Trophoblast cell (in vitro differentiated cells and primary cell): ENCODE results near the gene IGF1.

ENCODE experiments used
- DNase-seq, 2 donors: peaks; one replicate each; pipeline ENCODE4 v3.0.0-alpha.2; 2016
- H2AFZ ChIP-seq: 2 replicates; pipeline ENCODE4 v1.6.1; 2013; ENCODE audit warnings: low read length, moderate library complexity, mild to moderate bottlenecking; ENCODE audit not compliant: insufficient read depth, poor library complexity
- H2AK5ac ChIP-seq: 2 replicates; pipeline ENCODE4 v1.6.1; 2013; ENCODE audit warnings: mild to moderate bottlenecking, low read length
- H2BK120ac ChIP-seq: 2 replicates; pipeline ENCODE4 v1.6.1; 2013; ENCODE audit warnings: low read length, mild to moderate bottlenecking, moderate library complexity; ENCODE audit not compliant: insufficient read depth, poor library complexity
- H2BK12ac ChIP-seq: 2 replicates; pipeline ENCODE4 v1.6.1; 2013; ENCODE audit warnings: mild to moderate bottlenecking, low read length, moderate library complexity
- H2BK5ac ChIP-seq: 2 replicates; pipeline ENCODE4 v1.6.1; 2013; ENCODE audit warnings: low read length, low read depth, moderate library complexity, mild to moderate bottlenecking; ENCODE audit not compliant: poor library complexity
- H3K14ac ChIP-seq: 2 replicates; pipeline ENCODE4 v1.6.1; 2013; ENCODE audit warnings: mild to moderate bottlenecking, low read length
- H3K18ac ChIP-seq: 2 replicates; pipeline ENCODE4 v1.6.1; 2013; ENCODE audit warnings: mild to moderate bottlenecking, low read length
- H3K23ac ChIP-seq: 2 replicates; pipeline ENCODE4 v1.6.1; 2013; ENCODE audit warnings: low read length
- H3K27ac ChIP-seq: 2 replicates; pipeline ENCODE4 v1.5.1; 2013; ENCODE audit warnings: low read depth, mild to moderate bottlenecking, inconsistent platforms, low read length, moderate library complexity
- H3K27me3 ChIP-seq: 2 replicates; pipeline ENCODE4 v1.6.1; 2013; ENCODE audit warnings: inconsistent platforms, mild to moderate bottlenecking, low read length, moderate library complexity; ENCODE audit not compliant: insufficient read depth
- H3K36me3 ChIP-seq, 2 experiments: 1 replicate in 1 of 2; 2 replicates in 1 of 2; pipeline ENCODE4 v1.6.1; 2013; ENCODE audit warnings: low read length in 2 of 2, mild to moderate bottlenecking in 2 of 2, moderate library complexity in 1 of 2; ENCODE audit not compliant: insufficient read depth in 2 of 2, control insufficient read depth in 1 of 2
- H3K4ac ChIP-seq: 2 replicates; pipeline ENCODE4 v1.6.1; 2013; ENCODE audit warnings: low read depth, mild to moderate bottlenecking, low read length, moderate library complexity
- H3K4me1 ChIP-seq, 2 experiments: 1 replicate in 1 of 2; 2 replicates in 1 of 2; pipeline ENCODE4 v1.6.1; 2013; ENCODE audit warnings: low read length in 2 of 2, mild to moderate bottlenecking in 2 of 2, moderate library complexity in 1 of 2; ENCODE audit not compliant: insufficient read depth in 2 of 2, control insufficient read depth in 1 of 2
- H3K4me2 ChIP-seq: 2 replicates; pipeline ENCODE4 v1.6.1; 2013; ENCODE audit warnings: inconsistent platforms, mild to moderate bottlenecking, low read length, moderate library complexity
- H3K4me3 ChIP-seq: 2 replicates; pipeline ENCODE4 v1.5.1; 2013; ENCODE audit warnings: mild to moderate bottlenecking, low read depth, low read length, inconsistent platforms
- H3K79me1 ChIP-seq: one replicate; pipeline ENCODE4 v1.6.1; 2013; ENCODE audit warnings: low read length
- H3K79me2 ChIP-seq: 2 replicates; pipeline ENCODE4 v1.6.1; 2013; ENCODE audit warnings: low read length, mild to moderate bottlenecking; ENCODE audit not compliant: control insufficient read depth, insufficient read depth, poor library complexity
- H3K9ac ChIP-seq: 2 replicates; pipeline ENCODE4 v1.6.1; 2013; ENCODE audit warnings: mild to moderate bottlenecking, low read length
- H3K9me3 ChIP-seq: 2 replicates; pipeline ENCODE4 v1.6.1; 2013; ENCODE audit warnings: low read depth, mild to moderate bottlenecking, control low read depth, inconsistent platforms, low read length; ENCODE audit not compliant: insufficient read depth
- H4K12ac ChIP-seq: 2 replicates; pipeline ENCODE4 v1.6.1; 2013; ENCODE audit warnings: low read depth, mild to moderate bottlenecking, low read length, moderate library complexity
- H4K8ac ChIP-seq: 2 replicates; pipeline ENCODE4 v1.6.1; 2013; ENCODE audit warnings: low read depth, mild to moderate bottlenecking, low read length, moderate library complexity
- H4K91ac ChIP-seq: one replicate; pipeline ENCODE4 v1.6.1; 2013; ENCODE audit warnings: low read depth, mild to moderate bottlenecking, low read length, moderate library complexity
- WGBS: extraction: QIAGEN DNeasy Blood & Tissue Kit; methylation state at CpG from one replicate; pipeline ENCODE4 v1.1.7; 2013; ENCODE audit warnings: missing lambda C conversion rate; ENCODE audit not compliant: insufficient read length, insufficient coverage; ENCODE audit errors: extremely low coverage; 5-methylcytosine and 5-hydroxymethylcytosine counted together

The IGF1 gene

GRCh38 chr12:102390068-102390467 lies 90.3 kb downstream of the IGF1 start:
- H3K9me3 ChIP-seq: no peaks in the 10 kb centered on the region
- H3K79me1 ChIP-seq: no peaks in the 10 kb centered on the region
- no peaks in the 10 kb centered on the region for H3K36me3 ChIP-seq
- no peak overlapping the region for H2AFZ ChIP-seq
- no peak overlapping the region for H4K8ac ChIP-seq
- no peak overlapping the region for H3K4me2 ChIP-seq
- no peak overlapping the region for H4K12ac ChIP-seq
- H2BK120ac ChIP-seq: no peak overlapping the region
- no peak overlapping the region for H3K27ac ChIP-seq
- no peaks in the 10 kb centered on the region for H3K4me1 ChIP-seq
- H3K9ac ChIP-seq: no peak overlapping the region
- H3K79me2 ChIP-seq: no peaks in the 10 kb centered on the region
- no peak overlapping the region for H2AK5ac ChIP-seq
- no peak for DNase-seq
- no peak overlapping the region for H3K14ac ChIP-seq
- H3K4me3 ChIP-seq: no peak overlapping the region
- no peak overlapping the region for H3K18ac ChIP-seq
- no CpG with 5 or more reads among the region's 4 CpGs for WGBS
- H4K91ac ChIP-seq: no peak overlapping the region
- H3K4ac ChIP-seq: no peak overlapping the region
- no peaks in the 10 kb centered on the region for H3K27me3 ChIP-seq
- no peak overlapping the region for H2BK12ac ChIP-seq
- no peak overlapping the region for H2BK5ac ChIP-seq
- H3K23ac ChIP-seq: no peak overlapping the region

- Histone ChIP-seq H4K8ac (no peak overlapping the region), H3K4ac (no peak overlapping the region), H2BK12ac (no peak overlapping the region), H3K4me2 (no peak overlapping the region), H4K91ac (no peak overlapping the region), H3K18ac (no peak overlapping the region), H3K27me3 (no peaks in the 10 kb centered on the region), H2AFZ (no peak overlapping the region), H3K14ac (no peak overlapping the region), H2BK5ac (no peak overlapping the region), H3K79me2 (no peaks in the 10 kb centered on the region), H4K12ac (no peak overlapping the region), H3K4me3 (no peak overlapping the region), H3K27ac (no peak overlapping the region), H3K36me3 (no peaks in the 10 kb centered on the region), H3K23ac (no peak overlapping the region), H2AK5ac (no peak overlapping the region), H3K4me1 (no peaks in the 10 kb centered on the region), H3K9ac (no peak overlapping the region), H3K79me1 (no peaks in the 10 kb centered on the region), H2BK120ac (no peak overlapping the region), H3K9me3 (no peaks in the 10 kb centered on the region)
- DNase-seq: no peak
- WGBS: no CpG with 5 or more reads among the region's 1 CpG
Measured at GRCh38 chr12:102388469-102388868, 91.9 kb downstream of the IGF1 start.

- Histone ChIP-seq H3K79me1 (no peaks in the 10 kb centered on the region), H4K12ac (no peak overlapping the region), H3K79me2 (no peaks in the 10 kb centered on the region), H3K4ac (no peak overlapping the region), H2AK5ac (no peak overlapping the region), H2BK120ac (no peak overlapping the region), H3K9me3 (no peaks in the 10 kb centered on the region), H3K14ac (no peak overlapping the region), H3K36me3 (no peaks in the 10 kb centered on the region), H4K8ac (no peak overlapping the region), H3K4me2 (no peak overlapping the region), H3K27ac (no peak overlapping the region), H2BK12ac (no peak overlapping the region), H3K4me3 (no peak overlapping the region), H2BK5ac (no peak overlapping the region), H3K4me1 (no peaks in the 10 kb centered on the region), H3K23ac (no peak overlapping the region), H3K18ac (no peak overlapping the region), H2AFZ (no peak overlapping the region), H3K27me3 (no peaks in the 10 kb centered on the region), H4K91ac (no peak overlapping the region), H3K9ac (no peak overlapping the region)
- DNase-seq: no peak
- no CpG with 5 or more reads among the region's 1 CpG for whole genome bisulfite sequencing
Measured at GRCh38 chr12:102385343-102385742, 95.0 kb downstream of the IGF1 start.

- Histone ChIP-seq H4K8ac (no peak overlapping the region), H3K9me3 (no peaks in the 10 kb centered on the region), H3K4me2 (no peak overlapping the region), H3K36me3 (no peaks in the 10 kb centered on the region), H3K79me2 (no peaks in the 10 kb centered on the region), H2AK5ac (no peak overlapping the region), H4K12ac (no peak overlapping the region), H3K14ac (no peak overlapping the region), H3K79me1 (no peaks in the 10 kb centered on the region), H3K4me1 (no peaks in the 10 kb centered on the region), H2AFZ (no peak overlapping the region), H3K18ac (no peak overlapping the region), H3K4ac (no peak overlapping the region), H3K23ac (no peak overlapping the region), H3K27ac (no peak overlapping the region), H3K27me3 (no peaks in the 10 kb centered on the region), H2BK5ac (no peak overlapping the region), H3K4me3 (no peak overlapping the region), H4K91ac (no peak overlapping the region), H2BK12ac (no peak overlapping the region), H3K9ac (no peak overlapping the region), H2BK120ac (no peak overlapping the region)
- DNase-seq: no peak
- WGBS: no CpG with 5 or more reads among the region's 3 CpGs
Measured at GRCh38 chr12:102379346-102380162, 100.8 kb downstream of the IGF1 start.
